Naive thymus-derived CD4-positive, alpha-beta T cell (primary cell): ENCODE data around the gene SLC16A11. TPM values are rescaled to one million over a fixed set of nuclear protein-coding genes. Genes with fewer than 3 reads are reported as not detected.
A peak's percentile ranks its signal among the peaks of the same experiment; 100 is the strongest.
"Not testable (repeated sequence)": the region's sequence is repeated elsewhere in the genome, so short reads cannot be mapped to it uniquely, and the experiment has no call there.

Source experiments
- ATAC-seq: fragments of 150-1000 bp; cut with Tn5 transposase; 2 replicates; pipeline ENCODE4 v1.10.0; 2021; ENCODE audit warnings: mild to moderate bottlenecking, moderate library complexity
- CTCF ChIA-PET: fragments of 350-600 bp; sonication (Branson Sonifier 250); formaldehyde crosslinking; loops from one replicate; lab custom pipeline; 2021; ENCODE audit warnings: antibody characterized with exemption; lab: Charles Lee
- POLR2A ChIA-PET: fragments of 350-600 bp; sonication (Branson Sonifier 250); formaldehyde crosslinking; loops from one replicate; lab custom pipeline; 2021; ENCODE audit warnings: antibody characterized with exemption, inconsistent platforms; lab: Charles Lee
- DNase-seq, 9 donors: peaks; one replicate each; pipeline versions ENCODE4 v3.0.0 to v3.0.0-alpha.2; 2020 to 2022; ENCODE audit warnings: mixed read lengths in 1 of 9
- H3K27ac ChIP-seq: one replicate; pipeline ENCODE4 v1.7.0; 2013; ENCODE audit warnings: mild to moderate bottlenecking, low read depth, low read length, moderate library complexity
- H3K27me3 ChIP-seq, 2 donors: one replicate each; pipeline ENCODE4 v1.7.0; 2013; ENCODE audit warnings: low read length in 2 of 2, mild to moderate bottlenecking in 2 of 2, moderate library complexity in 2 of 2; ENCODE audit not compliant: control insufficient read depth in 2 of 2, insufficient read depth in 2 of 2
- H3K36me3 ChIP-seq, 3 experiments: 1 replicate in 2 of 3; 2 replicates in 1 of 3; pipeline ENCODE4 v1.7.0; 2013; ENCODE audit warnings: low read length in 3 of 3, mild to moderate bottlenecking in 3 of 3, moderate library complexity in 1 of 3; ENCODE audit not compliant: insufficient read depth in 3 of 3, control insufficient read depth in 2 of 3
- H3K4me1 ChIP-seq, 2 donors: one replicate each; pipeline ENCODE4 v1.7.0; 2013; ENCODE audit warnings: low read length in 2 of 2, mild to moderate bottlenecking in 2 of 2, moderate library complexity in 1 of 2; ENCODE audit not compliant: control insufficient read depth in 2 of 2, insufficient read depth in 2 of 2
- H3K4me3 ChIP-seq: 2 replicates; pipeline ENCODE4 v1.7.0; 2013; ENCODE audit warnings: mild to moderate bottlenecking, low read length
- H3K9me3 ChIP-seq, 3 experiments: 1 replicate in 2 of 3; 2 replicates in 1 of 3; pipeline ENCODE4 v1.7.0; 2013; ENCODE audit warnings: low read length in 3 of 3; ENCODE audit not compliant: control insufficient read depth in 2 of 3
- H3K27ac Mint-ChIP-seq, 9 donors: one replicate each; pipeline ENCODE4 v1.8.0; 2020 to 2022; ENCODE audit warnings: mixed read lengths in 9 of 9, mild to moderate bottlenecking in 8 of 9, moderate library complexity in 5 of 9, inconsistent platforms in 2 of 9
- H3K27me3 Mint-ChIP-seq, 5 donors: one replicate each; pipeline ENCODE4 v1.8.0; 2021 to 2022; ENCODE audit warnings: mixed read lengths in 5 of 5, mild to moderate bottlenecking in 1 of 5
- H3K36me3 Mint-ChIP-seq, 5 donors: one replicate each; pipeline ENCODE4 v1.8.0; 2020 to 2022; ENCODE audit warnings: mixed read lengths in 5 of 5, mild to moderate bottlenecking in 3 of 5, inconsistent platforms in 1 of 5
- H3K4me1 Mint-ChIP-seq, 7 donors: one replicate each; pipeline ENCODE4 v1.8.0; 2020 to 2022; ENCODE audit warnings: mixed read lengths in 7 of 7, mild to moderate bottlenecking in 3 of 7, inconsistent platforms in 1 of 7
- H3K4me3 Mint-ChIP-seq, 10 donors: one replicate each; pipeline ENCODE4 v1.8.0; 2020 to 2022; ENCODE audit warnings: mild to moderate bottlenecking in 10 of 10, mixed read lengths in 10 of 10, moderate library complexity in 6 of 10, inconsistent platforms in 2 of 10
- H3K9me3 Mint-ChIP-seq, 11 donors: one replicate each; pipeline ENCODE4 v1.8.0; 2020 to 2022; ENCODE audit warnings: mixed read lengths in 11 of 11, mild to moderate bottlenecking in 4 of 11, inconsistent platforms in 1 of 11, moderate library complexity in 1 of 11
- intact Hi-C, 2 donors: fragments of 100-400 bp; cut with micrococcal nuclease; formaldehyde crosslinking; loops; one replicate each; pipeline ENCODE4 v1.15.1; 2023
- polyA plus RNA-seq, 2 donors: library from polyadenylated mRNA; unstranded; fragments of 300-500 nt; fragmentation: Illumina TruSeq; gene quantifications; one replicate each; pipeline ENCODE4 v1.2.3, GENCODE V29; 2021
- total RNA-seq, 6 experiments: library from RNA in 5 of 6; stranded (reverse) in 5 of 6; gene quantifications; 1 replicate in 5 of 6; 2 replicates in 1 of 6; pipeline ENCODE4 v1.2.3 and lab custom pipeline; 2021 to 2026

The SLC16A11 gene, protein sequence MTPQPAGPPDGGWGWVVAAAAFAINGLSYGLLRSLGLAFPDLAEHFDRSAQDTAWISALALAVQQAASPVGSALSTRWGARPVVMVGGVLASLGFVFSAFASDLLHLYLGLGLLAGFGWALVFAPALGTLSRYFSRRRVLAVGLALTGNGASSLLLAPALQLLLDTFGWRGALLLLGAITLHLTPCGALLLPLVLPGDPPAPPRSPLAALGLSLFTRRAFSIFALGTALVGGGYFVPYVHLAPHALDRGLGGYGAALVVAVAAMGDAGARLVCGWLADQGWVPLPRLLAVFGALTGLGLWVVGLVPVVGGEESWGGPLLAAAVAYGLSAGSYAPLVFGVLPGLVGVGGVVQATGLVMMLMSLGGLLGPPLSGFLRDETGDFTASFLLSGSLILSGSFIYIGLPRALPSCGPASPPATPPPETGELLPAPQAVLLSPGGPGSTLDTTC
- 1 to 10 TPM in 3 of 5 experiments, under 1 TPM in 2; 0.24 to 1.7 (median 1.4) TPM for total RNA-seq
- 1 to 10 TPM; 1.1 TPM for polyA plus RNA-seq
- 1.6 reads per million, percentile 5 among the genes with 10 or more reads in this experiment for total RNA-seq (lab: John Stamatoyannopoulos, UW)

DNA sequence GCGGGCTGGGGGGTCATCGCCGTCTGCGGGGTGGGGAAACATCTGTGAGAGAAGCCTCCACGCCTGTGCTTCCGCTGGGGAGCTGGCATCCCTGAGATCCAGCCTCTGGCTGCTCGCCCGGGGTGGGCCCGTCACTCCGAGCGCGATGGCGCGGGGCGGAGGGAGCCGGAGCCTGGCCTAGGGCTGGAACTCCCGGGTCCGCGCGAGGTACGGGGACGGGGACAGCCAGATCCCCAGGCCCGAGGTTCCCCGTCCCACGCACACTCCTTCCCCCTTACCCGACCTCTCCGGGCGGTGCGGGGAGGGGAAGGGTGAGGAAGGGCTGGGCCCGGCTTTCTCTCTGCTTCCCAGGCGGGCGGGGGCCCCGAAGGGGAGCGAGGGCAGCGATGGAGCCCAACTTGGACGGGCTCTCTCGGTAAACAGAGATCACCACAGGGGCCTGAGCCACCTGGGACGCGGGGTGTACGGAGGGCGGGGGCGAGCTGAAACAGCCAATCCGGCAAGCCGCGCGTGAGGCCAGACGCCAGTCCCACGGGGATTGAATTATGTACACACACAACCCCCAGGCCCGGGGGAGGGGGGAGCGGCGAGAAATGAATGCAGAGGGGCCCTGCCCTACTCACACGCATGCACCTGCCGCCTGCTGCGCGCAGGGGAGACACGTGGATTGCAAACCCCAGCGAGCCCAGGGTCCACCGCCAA, at the start of gene SLC16A11:
TSS of gene SLC16A11 (minus strand) at position 596 of the 702 bp plus-strand sequence. CDS start at position 17, 579 bp downstream.
- no peaks in the 10 kb centered on the region for H3K27me3 ChIP-seq
- H3K4me1 Mint-ChIP-seq, result peaks cover 8 to 70% (median 52%) of the 10 kb centered on the region in 7 donors
- CTCF ChIA-PET, result interaction anchor here (0.7 to 6.4 kb wide), 2 partner anchors 11 to 93 kb away, joined by 3 to 145 read pairs; no protein-coding TSS in a partner anchor
- DNase-seq (peak; percentile 26 to 51 (median 36)), ATAC-seq (peak; percentile 3)
- peak within 1 kb of the TSS; percentile 60 to 87 (median 80) for H3K4me3 Mint-ChIP-seq
- H3K4me1 ChIP-seq, result peaks cover 27 to 30% of the 10 kb centered on the region in 2 donors
- peak within 1 kb of the TSS; percentile 68 for H3K4me3 ChIP-seq
- no peaks in the 10 kb centered on the region for H3K9me3 ChIP-seq
- H3K9me3 Mint-ChIP-seq, result no peaks in the 10 kb centered on the region
- intact Hi-C loops, result loop anchor here in 1 of 2 donors (2.0 to 10.0 kb wide), 2 partner anchors 393 to 791 kb away; partner anchors contain the start of gene KDM6B
- POLR2A ChIA-PET, result interaction anchor here (0.9 to 1.5 kb wide), 4 partner anchors 8 to 644 kb away, joined by 3 to 7 read pairs (median 4); partner anchors contain the start of gene SLC16A13
- peak within 1 kb of the TSS in 8 of 9 donors; percentile 77 to 95 (median 85) for H3K27ac Mint-ChIP-seq
- peak within 1 kb of the TSS; percentile 78 for H3K27ac ChIP-seq
- H3K27me3 Mint-ChIP-seq, result peaks cover 0 to 31% (median 0%) of the 10 kb centered on the region in 5 donors
- peaks cover 0 to 2% (median 0%) of the 10 kb centered on the region in 5 donors for H3K36me3 Mint-ChIP-seq
- no peaks in the 10 kb centered on the region for H3K36me3 ChIP-seq

DNA sequence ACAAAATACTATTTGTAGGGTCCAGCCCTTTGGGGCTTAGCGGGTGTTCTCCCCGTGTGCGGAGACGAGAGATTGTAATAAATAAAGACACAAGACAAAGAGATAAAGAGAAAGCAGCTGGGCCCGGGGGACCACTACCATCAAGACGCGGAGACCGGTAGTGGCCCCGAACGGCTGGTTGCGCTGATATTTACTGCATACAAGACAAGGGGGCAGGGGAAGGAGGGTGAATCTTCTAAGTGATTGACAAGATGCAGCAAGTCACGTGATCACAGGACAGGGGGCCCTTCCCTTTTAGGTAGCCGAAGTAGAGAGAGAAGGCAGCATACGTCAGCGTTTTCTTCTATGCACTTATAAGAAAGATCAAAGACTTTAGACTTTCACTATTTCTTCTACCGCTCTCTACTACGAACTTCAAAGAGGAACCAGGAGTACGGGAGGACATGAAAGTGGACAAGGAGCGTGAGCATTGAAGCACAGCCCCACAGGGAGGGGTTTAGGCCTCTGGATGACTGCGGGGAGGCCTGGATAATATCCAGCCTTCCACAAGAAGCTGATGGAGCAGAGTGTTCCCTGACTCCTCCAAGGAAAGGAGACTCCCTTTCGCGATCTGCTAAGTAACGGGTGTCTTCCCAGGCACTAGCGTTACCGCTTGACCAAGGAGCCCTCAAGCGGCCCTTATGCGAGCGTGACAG, 47.6 kb upstream of the SLC16A11 start:
- H3K36me3 Mint-ChIP-seq, H3K9me3 Mint-ChIP-seq, intact Hi-C loops, H3K27ac Mint-ChIP-seq, H3K27ac ChIP-seq, POLR2A ChIA-PET, H3K27me3 ChIP-seq, H3K4me3 ChIP-seq, H3K9me3 ChIP-seq, CTCF ChIA-PET, H3K36me3 ChIP-seq, H3K4me1 ChIP-seq, ATAC-seq, H3K4me3 Mint-ChIP-seq: not testable (repeated sequence)
- DNase-seq, result peak in 3 of 9 donors; percentile 5 to 17 (median 8)
- Mint-ChIP-seq H3K27me3 (peaks cover under 1 to 12% (median 9%) of the 10 kb centered on the region in 5 donors), H3K4me1 (peaks cover 0 to 14% (median 8%) of the 10 kb centered on the region in 7 donors)

DNA sequence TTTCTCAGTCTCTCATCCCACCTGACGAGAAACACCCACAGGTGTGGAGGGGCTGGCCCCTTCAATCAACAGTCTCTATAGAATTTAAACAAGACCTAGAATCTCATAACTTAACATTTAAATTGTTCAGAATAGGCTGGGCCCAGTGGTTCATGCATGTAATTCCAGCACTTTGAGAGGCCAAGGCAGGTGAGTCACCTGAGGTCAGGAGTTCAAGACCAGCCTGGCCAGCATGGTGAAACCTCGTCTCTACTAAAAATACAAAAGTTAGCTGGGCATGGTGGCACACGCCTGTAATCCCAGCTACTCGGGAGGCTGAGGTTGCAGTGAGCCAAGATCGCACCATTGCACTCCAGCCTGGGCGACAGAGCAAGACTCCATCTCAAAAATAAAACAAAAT, 45.7 kb upstream of the SLC16A11 start:
- H3K9me3 ChIP-seq, H3K9me3 Mint-ChIP-seq, ATAC-seq, H3K4me3 Mint-ChIP-seq, H3K36me3 ChIP-seq, H3K27me3 ChIP-seq, CTCF ChIA-PET, POLR2A ChIA-PET, H3K27ac ChIP-seq, H3K36me3 Mint-ChIP-seq, H3K4me1 ChIP-seq, H3K4me3 ChIP-seq, H3K27ac Mint-ChIP-seq, intact Hi-C loops, DNase-seq: not testable (repeated sequence)
- peaks cover 4 to 20% (median 14%) of the 10 kb centered on the region in 5 donors for H3K27me3 Mint-ChIP-seq
- H3K4me1 Mint-ChIP-seq, result peaks cover under 1 to 11% (median 5%) of the 10 kb centered on the region in 7 donors

DNA sequence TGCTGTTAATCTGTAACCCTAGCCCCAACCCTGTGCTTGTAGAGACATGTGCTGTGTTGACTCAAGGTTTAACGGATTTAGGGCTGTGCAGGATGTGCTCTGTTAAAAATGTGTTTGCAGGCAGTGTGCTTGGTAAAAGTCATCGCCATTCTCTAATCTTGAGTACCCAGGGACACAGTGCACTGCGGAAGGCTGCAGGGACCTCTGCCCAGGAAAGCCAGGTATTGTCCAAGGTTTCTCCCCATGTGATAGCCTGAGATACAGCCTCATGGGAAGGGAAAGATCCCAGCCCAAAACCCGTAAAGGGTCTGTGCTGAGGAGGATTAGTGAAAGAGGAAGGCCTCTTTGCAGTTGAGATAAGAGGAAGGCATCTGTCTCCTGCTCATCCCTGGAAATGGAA, 44.5 kb upstream of the SLC16A11 start:
- H3K27me3 ChIP-seq, intact Hi-C loops, DNase-seq, H3K27ac Mint-ChIP-seq, H3K27ac ChIP-seq, H3K9me3 Mint-ChIP-seq, H3K9me3 ChIP-seq, H3K4me1 ChIP-seq, H3K4me3 ChIP-seq, H3K36me3 ChIP-seq, POLR2A ChIA-PET, H3K36me3 Mint-ChIP-seq, CTCF ChIA-PET, H3K4me3 Mint-ChIP-seq, ATAC-seq: not testable (repeated sequence)
- Mint-ChIP-seq H3K4me1 (peaks cover 6 to 14% (median 8%) of the 10 kb centered on the region in 7 donors), H3K27me3 (peaks cover 4 to 23% (median 20%) of the 10 kb centered on the region in 5 donors)

DNA sequence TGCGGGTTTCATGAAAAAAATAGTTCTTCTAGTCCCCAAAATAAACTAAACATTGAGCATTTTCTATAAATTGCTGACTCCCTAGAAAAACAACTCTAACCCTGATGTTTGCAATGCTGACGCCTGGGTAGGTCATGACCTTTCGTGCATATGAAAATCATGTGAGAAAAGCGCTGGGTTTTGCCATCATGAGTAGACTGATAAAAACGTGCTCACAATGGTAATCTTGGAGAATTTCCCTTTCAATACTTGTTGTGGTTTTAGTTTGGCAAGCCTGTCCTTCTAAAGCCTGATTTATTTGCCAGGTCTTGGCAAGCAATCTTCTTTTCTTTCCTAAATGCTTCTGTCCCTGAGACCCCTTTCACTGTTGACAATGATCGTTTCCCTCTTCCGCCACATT, 40.2 kb upstream of the SLC16A11 start:
- H3K27ac Mint-ChIP-seq, result peak overlapping the region in 3 of 9 donors; percentile 10 to 59 (median 10)

DNA sequence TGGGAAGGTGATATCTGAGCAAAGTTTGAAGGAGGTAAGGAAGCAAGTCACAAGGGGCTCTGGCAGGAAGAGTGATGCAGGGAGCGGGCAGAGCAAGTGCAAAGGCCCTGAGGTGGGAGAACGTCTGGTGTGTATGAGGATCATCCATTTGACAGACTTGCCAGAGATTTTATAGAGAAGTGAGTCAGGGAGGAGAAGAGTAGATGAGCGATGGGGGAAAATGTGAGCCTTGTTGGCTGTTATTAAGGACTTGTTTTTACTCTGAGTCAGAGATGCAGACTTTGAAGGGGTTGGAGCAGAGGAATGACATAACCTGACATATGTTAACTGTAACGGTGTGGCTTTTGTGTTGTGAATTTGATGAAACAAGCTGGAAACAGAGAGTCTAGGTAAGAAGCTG, 39.7 kb upstream of the SLC16A11 start:
- H3K27ac Mint-ChIP-seq, result peak overlapping the region in 1 of 9 donors; percentile 10

More for the DNA sequence above, 40.2 kb upstream of the SLC16A11 start:
- no peak for ATAC-seq
- Histone ChIP-seq H3K9me3 (no peaks in the 10 kb centered on the region), H3K27ac (no peak overlapping the region), H3K36me3 (no peaks in the 10 kb centered on the region), H3K27me3 (no peaks in the 10 kb centered on the region), H3K4me1 (peaks cover 5 to 10% of the 10 kb centered on the region in 2 donors), H3K4me3 (no peak overlapping the region)
- H3K4me3 Mint-ChIP-seq, result no peak overlapping the region
- intact Hi-C loops, result no loop called here
- DNase-seq, result no peak
- peaks cover 10 to 33% (median 30%) of the 10 kb centered on the region in 7 donors for H3K4me1 Mint-ChIP-seq
- H3K36me3 Mint-ChIP-seq, result no peaks in the 10 kb centered on the region
- peaks cover 0 to 4% (median 0%) of the 10 kb centered on the region in 11 donors for H3K9me3 Mint-ChIP-seq
- POLR2A ChIA-PET, result interaction anchor here (0.8 kb wide), 1 partner anchor 849 kb away, joined by 5 read pairs; no protein-coding TSS in a partner anchor
- H3K27me3 Mint-ChIP-seq, result peaks cover 6 to 29% (median 20%) of the 10 kb centered on the region in 5 donors
- CTCF ChIA-PET, result no interaction called here

More for the DNA sequence above, 39.7 kb upstream of the SLC16A11 start:
- Mint-ChIP-seq H3K9me3 (peaks cover 0 to 4% (median 0%) of the 10 kb centered on the region in 11 donors), H3K4me3 (no peak overlapping the region), H3K36me3 (no peaks in the 10 kb centered on the region), H3K4me1 (peaks cover 10 to 34% (median 30%) of the 10 kb centered on the region in 7 donors), H3K27me3 (peaks cover 6 to 29% (median 20%) of the 10 kb centered on the region in 5 donors)
- Histone ChIP-seq H3K9me3 (no peaks in the 10 kb centered on the region), H3K4me3 (no peak overlapping the region), H3K36me3 (no peaks in the 10 kb centered on the region), H3K27me3 (no peaks in the 10 kb centered on the region), H3K4me1 (peaks cover 5 to 10% of the 10 kb centered on the region in 2 donors), H3K27ac (no peak overlapping the region)
- intact Hi-C loops, result no loop called here
- no peak for DNase-seq
- ChIA-PET CTCF (no interaction called here), POLR2A (interaction anchor here (0.8 kb wide), 1 partner anchor 849 kb away, joined by 5 read pairs; no protein-coding TSS in a partner anchor)
- no peak for ATAC-seq
